Esophagus squamous epithelium (tissue), 4 donors: Measurements from ENCODE around the gene RNU7-1.

Experiments used
- POLR2A ChIP-seq, 4 donors: fragments of 450-650 bp; IDR thresholded peaks; one replicate each; pipeline ENCODE4 v1.6.1; 2017; ENCODE audit warnings: antibody characterized with exemption in 4 of 4, mild to moderate bottlenecking in 4 of 4, moderate library complexity in 3 of 4
- TF ChIP-seq, protein P1 (sequence below), 6 experiments: fragments of 450-650 bp in 4 of 6; fragments of 200-600 bp in 2 of 6; sonication (generic) in 2 of 6; IDR thresholded peaks; one replicate each; pipeline ENCODE4 v1.5.1; 2016 to 2019; ENCODE audit warnings: antibody characterized with exemption in 6 of 6, mild to moderate bottlenecking in 4 of 6, moderate library complexity in 4 of 6

DNA sequence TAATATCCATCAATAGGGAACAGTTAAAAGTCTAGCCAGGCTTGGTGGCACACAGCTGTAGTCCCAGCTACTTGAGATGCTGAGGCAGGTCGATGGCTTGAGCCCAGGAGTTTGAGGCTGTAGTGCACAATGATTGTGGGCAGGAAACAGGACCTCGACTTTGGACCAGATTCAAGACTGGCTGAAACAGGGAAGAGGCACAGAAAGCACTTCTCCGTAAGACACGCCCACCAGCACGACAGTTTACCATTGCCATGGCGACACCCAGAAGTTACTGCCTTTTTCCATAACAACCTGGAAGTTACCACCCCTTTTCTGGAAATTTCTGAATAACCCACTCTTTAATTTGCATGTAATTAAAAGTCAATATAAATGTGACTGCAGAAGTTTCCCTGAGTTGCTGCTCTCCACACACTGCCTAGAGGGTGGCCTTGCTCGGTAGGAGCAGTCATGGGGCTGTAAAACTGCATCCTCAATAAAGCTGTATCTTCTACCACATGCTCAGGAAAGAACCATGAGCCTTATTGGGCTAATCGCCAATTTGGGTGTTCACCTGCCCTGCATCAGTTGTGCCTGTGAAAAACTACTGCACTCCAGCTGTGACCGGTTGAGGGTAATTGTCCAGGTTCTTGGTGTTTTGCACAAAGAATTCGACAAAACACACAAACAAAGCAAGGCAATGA lies 43.6 kb upstream of the RNU7-1 start:
- TF ChIP-seq, protein P1, sequence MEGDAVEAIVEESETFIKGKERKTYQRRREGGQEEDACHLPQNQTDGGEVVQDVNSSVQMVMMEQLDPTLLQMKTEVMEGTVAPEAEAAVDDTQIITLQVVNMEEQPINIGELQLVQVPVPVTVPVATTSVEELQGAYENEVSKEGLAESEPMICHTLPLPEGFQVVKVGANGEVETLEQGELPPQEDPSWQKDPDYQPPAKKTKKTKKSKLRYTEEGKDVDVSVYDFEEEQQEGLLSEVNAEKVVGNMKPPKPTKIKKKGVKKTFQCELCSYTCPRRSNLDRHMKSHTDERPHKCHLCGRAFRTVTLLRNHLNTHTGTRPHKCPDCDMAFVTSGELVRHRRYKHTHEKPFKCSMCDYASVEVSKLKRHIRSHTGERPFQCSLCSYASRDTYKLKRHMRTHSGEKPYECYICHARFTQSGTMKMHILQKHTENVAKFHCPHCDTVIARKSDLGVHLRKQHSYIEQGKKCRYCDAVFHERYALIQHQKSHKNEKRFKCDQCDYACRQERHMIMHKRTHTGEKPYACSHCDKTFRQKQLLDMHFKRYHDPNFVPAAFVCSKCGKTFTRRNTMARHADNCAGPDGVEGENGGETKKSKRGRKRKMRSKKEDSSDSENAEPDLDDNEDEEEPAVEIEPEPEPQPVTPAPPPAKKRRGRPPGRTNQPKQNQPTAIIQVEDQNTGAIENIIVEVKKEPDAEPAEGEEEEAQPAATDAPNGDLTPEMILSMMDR (IDR thresholded peaks at IDR 0.05), result no peak
- TF ChIP-seq POLR2A (IDR thresholded peaks at IDR 0.05), result no peak
